Endothelial cell of umbilical vein (primary cell): ENCODE results near the gene POLG.

ENCODE experiments used
- EZH2 ChIP-seq: IDR thresholded peaks from 2 replicates; pipeline ENCODE4 v1.6.1; 2012; ENCODE audit warnings: borderline replicate concordance, low read depth, mild to moderate bottlenecking, moderate library complexity, low read length, inconsistent platforms; ENCODE audit not compliant: severe bottlenecking
- FOS ChIP-seq: IDR thresholded peaks from 2 replicates; pipeline ENCODE4 v1.6.1; 2011; ENCODE audit warnings: mild to moderate bottlenecking, low read length, moderate library complexity, borderline replicate concordance; ENCODE audit not compliant: insufficient read depth
- GATA2 ChIP-seq: IDR thresholded peaks from 2 replicates; pipeline ENCODE4 v1.7.0; 2011; ENCODE audit warnings: low read depth, mild to moderate bottlenecking, moderate library complexity, mixed read lengths, low read length; ENCODE audit not compliant: insufficient read length, insufficient read depth
- JUN ChIP-seq: IDR thresholded peaks from 2 replicates; pipeline ENCODE4 v1.6.1; 2011; ENCODE audit warnings: borderline replicate concordance, low read depth; ENCODE audit not compliant: insufficient read length, insufficient read depth
- MYC ChIP-seq: IDR thresholded peaks from one replicate; pipeline ENCODE4 v1.6.1; 2011; ENCODE audit warnings: mild to moderate bottlenecking, low read depth, low read length
- POLR2A ChIP-seq: IDR thresholded peaks from 2 replicates; pipeline ENCODE4 v1.6.1; 2012; ENCODE audit warnings: low read depth, mild to moderate bottlenecking, control low read depth, low read length
- POLR2AphosphoS5 ChIP-seq: IDR thresholded peaks from 2 replicates; pipeline ENCODE4 v1.6.1; 2012; ENCODE audit warnings: low read depth, mild to moderate bottlenecking, control low read depth, low read length, moderate library complexity; ENCODE audit not compliant: insufficient read depth
- TF ChIP-seq, protein P1 (sequence below), 2 donors: IDR thresholded peaks; 1 replicate in 1 of 2; 2 replicates in 1 of 2; pipeline ENCODE4 v1.5.1; 2011; ENCODE audit warnings: low read length in 2 of 2, mild to moderate bottlenecking in 2 of 2, moderate library complexity in 2 of 2, control low read depth in 1 of 2, inconsistent platforms in 1 of 2, low read depth in 1 of 2; ENCODE audit not compliant: insufficient read depth in 1 of 2; ENCODE audit errors: extremely low read depth in 1 of 2
- TF ChIP-seq, protein P2 (sequence below): IDR thresholded peaks from 2 replicates; pipeline ENCODE4 v1.6.1; 2011; ENCODE audit not compliant: insufficient read depth, insufficient read length

DNA sequence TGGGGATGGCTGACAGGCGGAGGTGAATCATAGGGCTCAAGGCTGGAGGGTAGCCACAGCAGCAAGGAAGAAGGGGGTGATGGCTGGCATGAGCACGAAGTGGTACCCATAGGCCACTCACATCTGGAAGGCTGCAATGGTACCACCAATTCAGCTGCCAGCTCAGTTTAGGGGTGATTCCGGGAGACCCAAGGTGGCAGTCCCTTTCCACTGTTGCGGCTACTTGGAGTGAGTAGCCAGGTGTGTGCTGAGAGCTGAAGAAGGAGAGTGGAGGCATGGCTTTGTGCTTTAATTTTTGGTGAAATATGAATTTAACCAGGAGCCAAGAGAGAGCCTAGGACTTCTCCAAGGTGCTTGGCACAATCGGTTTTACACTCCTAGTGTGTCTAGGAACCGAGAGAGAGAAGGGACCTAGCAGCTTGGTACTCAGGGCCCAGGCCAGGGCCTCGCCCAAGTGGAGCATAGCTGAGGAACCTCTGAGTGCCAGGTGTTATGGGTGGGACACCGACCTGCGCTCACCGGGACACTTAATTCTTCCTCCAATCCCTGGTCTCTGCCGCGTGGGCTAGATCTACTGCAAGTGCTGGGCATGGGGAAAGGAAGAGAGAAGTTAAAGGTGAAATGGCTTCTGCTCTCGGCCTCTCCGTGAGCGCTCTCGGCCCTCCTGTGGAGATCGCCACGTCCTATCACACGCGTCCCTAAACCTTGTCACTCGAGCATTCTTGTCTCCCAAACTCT lies 32.2 kb upstream of the POLG start:
- TF ChIP-seq EZH2: no peak
- TF ChIP-seq, protein P1, sequence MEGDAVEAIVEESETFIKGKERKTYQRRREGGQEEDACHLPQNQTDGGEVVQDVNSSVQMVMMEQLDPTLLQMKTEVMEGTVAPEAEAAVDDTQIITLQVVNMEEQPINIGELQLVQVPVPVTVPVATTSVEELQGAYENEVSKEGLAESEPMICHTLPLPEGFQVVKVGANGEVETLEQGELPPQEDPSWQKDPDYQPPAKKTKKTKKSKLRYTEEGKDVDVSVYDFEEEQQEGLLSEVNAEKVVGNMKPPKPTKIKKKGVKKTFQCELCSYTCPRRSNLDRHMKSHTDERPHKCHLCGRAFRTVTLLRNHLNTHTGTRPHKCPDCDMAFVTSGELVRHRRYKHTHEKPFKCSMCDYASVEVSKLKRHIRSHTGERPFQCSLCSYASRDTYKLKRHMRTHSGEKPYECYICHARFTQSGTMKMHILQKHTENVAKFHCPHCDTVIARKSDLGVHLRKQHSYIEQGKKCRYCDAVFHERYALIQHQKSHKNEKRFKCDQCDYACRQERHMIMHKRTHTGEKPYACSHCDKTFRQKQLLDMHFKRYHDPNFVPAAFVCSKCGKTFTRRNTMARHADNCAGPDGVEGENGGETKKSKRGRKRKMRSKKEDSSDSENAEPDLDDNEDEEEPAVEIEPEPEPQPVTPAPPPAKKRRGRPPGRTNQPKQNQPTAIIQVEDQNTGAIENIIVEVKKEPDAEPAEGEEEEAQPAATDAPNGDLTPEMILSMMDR (IDR thresholded peaks at IDR 0.05; ENCODE audit: extremely low read depth in 1 of 2, insufficient read depth in 1 of 2, low read depth in 1 of 2, low read length in 2 of 2): no peak
- no peak for TF ChIP-seq POLR2A
- TF ChIP-seq JUN: no peak
- no peak for TF ChIP-seq POLR2AphosphoS5
- TF ChIP-seq, protein P2, sequence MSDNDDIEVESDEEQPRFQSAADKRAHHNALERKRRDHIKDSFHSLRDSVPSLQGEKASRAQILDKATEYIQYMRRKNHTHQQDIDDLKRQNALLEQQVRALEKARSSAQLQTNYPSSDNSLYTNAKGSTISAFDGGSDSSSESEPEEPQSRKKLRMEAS: no peak
- no peak for TF ChIP-seq FOS
- no peak for TF ChIP-seq MYC
- no peak for TF ChIP-seq GATA2
